Natural killer cell treated with Interleukin-12 subunit alpha and Interleukin-12 subunit beta and Interleukin-15 and Interleukin-18, amount 100 ng/mL, for 72 hours (primary cell): ENCODE measurements around the gene TPD52L2. TPM values are rescaled to one million over a fixed set of nuclear protein-coding genes. Genes with fewer than 3 reads are reported as not detected.

ENCODE experiments used
- ATAC-seq, 2 donors: fragments of 150-1000 bp; cut with Tn5 transposase in 1 of 2; sonication (Bioruptor Pico), chemical (Tn5 transposase) in 1 of 2; 2 replicates each; pipeline ENCODE4 v1.10.0; 2021
- DNase-seq: peaks from one replicate; pipeline ENCODE4 v3.0.0; 2022; ENCODE audit warnings: low spot score
- H3K27ac Mint-ChIP-seq, 2 donors: 1 replicate in 1 of 2; 2 replicates in 1 of 2; pipeline ENCODE4 v1.8.0; 2022; ENCODE audit warnings: mixed read lengths in 2 of 2, mild to moderate bottlenecking in 1 of 2, moderate library complexity in 1 of 2
- H3K27me3 Mint-ChIP-seq, 2 donors: 1 replicate in 1 of 2; 2 replicates in 1 of 2; pipeline ENCODE4 v1.8.0; 2022; ENCODE audit warnings: mixed read lengths in 2 of 2
- H3K36me3 Mint-ChIP-seq: one replicate; pipeline ENCODE4 v1.8.0; 2022; ENCODE audit warnings: mixed read lengths
- H3K4me1 Mint-ChIP-seq, 2 donors: 1 replicate in 1 of 2; 2 replicates in 1 of 2; pipeline ENCODE4 v1.8.0; 2022; ENCODE audit warnings: low read depth in 2 of 2, mixed read lengths in 2 of 2, mild to moderate bottlenecking in 1 of 2
- H3K4me3 Mint-ChIP-seq: one replicate; pipeline ENCODE4 v1.8.0; 2022; ENCODE audit warnings: mixed read lengths
- H3K9me3 Mint-ChIP-seq: 2 replicates; pipeline ENCODE4 v1.8.0; 2022; ENCODE audit warnings: mixed read lengths
- total RNA-seq, 2 donors: library from RNA; stranded (reverse); gene quantifications; one replicate each; pipeline ENCODE4 v1.2.3, GENCODE V29; 2022

The TPD52L2 gene
- total RNA-seq, 2 donors from 2014 or later: 48.8 to 60.0 TPM

DNA sequence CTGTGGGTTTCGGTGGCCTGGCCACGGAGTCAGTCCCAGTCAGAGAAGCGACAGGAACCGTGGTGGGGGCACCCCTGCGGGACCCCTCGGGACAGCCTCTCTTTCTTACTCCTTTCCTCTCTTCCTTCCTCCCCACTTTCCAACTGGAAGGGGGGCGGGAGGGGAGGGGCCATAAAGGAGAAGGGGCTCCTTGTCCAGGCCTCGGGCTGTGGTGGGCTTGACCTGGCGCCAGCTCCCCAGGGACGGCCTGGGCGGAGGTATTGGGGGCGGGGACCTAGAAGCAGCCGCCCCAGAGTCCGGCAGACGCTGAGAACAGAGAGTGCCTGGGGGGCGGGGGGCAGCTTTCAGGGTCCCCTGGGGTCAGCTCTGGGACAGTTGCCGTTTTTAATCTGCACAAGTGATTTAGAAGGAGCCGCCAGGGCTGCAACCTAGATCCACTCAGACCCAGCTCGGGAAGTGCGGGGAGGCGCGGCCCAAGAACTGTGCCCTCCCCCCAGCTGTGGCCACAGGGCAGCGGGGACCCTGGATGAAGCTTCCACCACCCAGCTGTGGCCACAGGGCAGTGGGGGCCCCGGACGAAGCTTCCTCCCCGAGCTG lies 10.2 kb upstream of the TPD52L2 start:
- ATAC-seq (no peak), DNase-seq (no peak)
- Mint-ChIP-seq H3K4me3 (no peak overlapping the region), H3K4me1 (peaks cover 21 to 23% of the 10 kb centered on the region in 2 donors), H3K27ac (no peak overlapping the region), H3K9me3 (no peaks in the 10 kb centered on the region), H3K27me3 (peaks cover 10 to 14% of the 10 kb centered on the region in 2 donors), H3K36me3 (no peaks in the 10 kb centered on the region)

DNA sequence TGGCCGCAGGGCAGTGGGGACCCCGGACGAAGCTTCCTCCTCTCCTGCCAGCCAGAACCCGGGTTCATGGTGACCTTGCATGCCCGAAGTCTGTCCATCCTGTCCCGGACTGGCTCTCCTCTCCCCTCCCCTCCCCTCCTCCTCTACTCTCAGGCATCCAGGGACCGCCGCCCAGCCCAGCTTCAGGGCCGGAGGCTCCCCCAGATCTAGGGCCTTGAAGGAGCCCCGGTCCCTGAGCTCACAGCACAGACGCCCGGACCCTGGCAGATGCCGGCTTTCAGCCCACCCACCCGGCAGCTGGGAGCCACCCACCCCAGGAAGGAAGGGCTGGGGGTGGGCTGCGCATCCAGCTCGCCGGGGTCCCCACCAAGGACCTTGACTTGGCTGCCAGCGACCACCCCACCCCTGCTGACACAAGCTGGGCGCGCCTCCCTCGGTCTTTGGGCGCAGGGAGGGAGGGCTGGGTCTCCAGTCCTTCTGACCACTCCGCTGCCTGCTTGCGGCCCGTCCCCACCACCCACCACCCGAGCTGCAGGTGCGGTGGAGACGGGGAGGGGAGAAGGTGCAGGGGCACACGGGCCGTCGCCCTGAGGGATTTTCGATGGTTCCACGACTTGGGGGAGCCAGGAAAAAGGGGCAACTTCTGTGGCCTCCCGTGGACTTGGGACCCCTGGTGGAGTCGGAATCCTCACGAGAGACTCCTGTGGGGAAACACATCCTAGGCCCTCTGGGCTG lies 9.5 kb upstream of the TPD52L2 start:
- DNase-seq: peak; percentile 34
- Mint-ChIP-seq H3K4me3 (no peak overlapping the region), H3K4me1 (peaks cover 20 to 23% of the 10 kb centered on the region in 2 donors), H3K27ac (no peak overlapping the region), H3K9me3 (no peaks in the 10 kb centered on the region), H3K27me3 (peaks cover 9 to 12% of the 10 kb centered on the region in 2 donors), H3K36me3 (no peaks in the 10 kb centered on the region)
- ATAC-seq: no peak

DNA sequence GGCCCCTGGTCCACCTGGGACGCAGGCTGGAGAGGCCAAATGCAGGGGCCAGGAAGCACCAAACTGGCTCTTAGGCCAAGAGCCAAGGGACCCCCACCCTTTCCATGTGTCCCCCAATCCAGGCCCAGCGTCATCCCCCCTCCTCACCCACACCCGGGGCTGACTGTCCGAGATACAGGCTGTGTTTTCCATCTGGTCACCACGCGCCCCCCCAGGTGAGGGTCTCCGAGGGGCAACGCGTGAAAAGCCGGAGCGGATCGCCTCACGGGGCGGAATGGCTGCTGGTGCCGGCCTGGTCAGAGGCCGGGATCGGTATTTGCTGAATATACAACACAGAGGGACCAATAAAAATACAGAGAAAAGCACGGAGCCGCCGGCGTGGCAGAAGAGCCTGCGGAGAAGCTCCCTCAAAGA lies 9.0 kb upstream of the TPD52L2 start:
- peaks cover 14 to 20% of the 10 kb centered on the region in 2 donors for H3K4me1 Mint-ChIP-seq
- no peak overlapping the region for H3K4me3 Mint-ChIP-seq
- peak; percentile 42 for DNase-seq
- H3K27me3 Mint-ChIP-seq: peaks cover 4 to 7% of the 10 kb centered on the region in 2 donors
- no peak for ATAC-seq
- no peaks in the 10 kb centered on the region for H3K36me3 Mint-ChIP-seq
- H3K9me3 Mint-ChIP-seq: no peaks in the 10 kb centered on the region
- no peak overlapping the region for H3K27ac Mint-ChIP-seq

- Mint-ChIP-seq H3K4me1 (peaks cover 10 to 13% of the 10 kb centered on the region in 2 donors), H3K9me3 (no peaks in the 10 kb centered on the region)
Measured at GRCh38 chr20:63857764-63858392, 7.2 kb upstream of the TPD52L2 start.

GRCh38 chr20:63858393-63859165 lies 6.5 kb upstream of the TPD52L2 start:
- H3K9me3 Mint-ChIP-seq: no peaks in the 10 kb centered on the region
- DNase-seq: no peak
- peak overlapping the region in 1 of 2 donors; percentile 31 for H3K27ac Mint-ChIP-seq
- H3K27me3 Mint-ChIP-seq: no peaks in the 10 kb centered on the region
- peaks cover 16 to 19% of the 10 kb centered on the region in 2 donors for H3K4me1 Mint-ChIP-seq
- ATAC-seq: no peak
- H3K36me3 Mint-ChIP-seq: no peaks in the 10 kb centered on the region
- H3K4me3 Mint-ChIP-seq: no peak overlapping the region

More at GRCh38 chr20:63857764-63858392, 7.2 kb upstream of the TPD52L2 start:
- peak overlapping the region in 1 of 2 donors; percentile 31 for H3K27ac Mint-ChIP-seq
- ATAC-seq: no peak
- no peaks in the 10 kb centered on the region for H3K27me3 Mint-ChIP-seq
- no peaks in the 10 kb centered on the region for H3K36me3 Mint-ChIP-seq
- no peak overlapping the region for H3K4me3 Mint-ChIP-seq
- DNase-seq: no peak

- Mint-ChIP-seq H3K9me3 (no peaks in the 10 kb centered on the region), H3K27ac (no peak overlapping the region), H3K27me3 (no peaks in the 10 kb centered on the region), H3K4me3 (no peak overlapping the region), H3K36me3 (no peaks in the 10 kb centered on the region), H3K4me1 (peaks cover 23 to 24% of the 10 kb centered on the region in 2 donors)
- ATAC-seq (no peak), DNase-seq (no peak)
Measured at GRCh38 chr20:63859166-63859699, 5.8 kb upstream of the TPD52L2 start.

GRCh38 chr20:63860325-63861051 lies 4.6 kb upstream of the TPD52L2 start:
- no peaks in the 10 kb centered on the region for H3K36me3 Mint-ChIP-seq
- peak overlapping the region in 1 of 2 donors; percentile 46 for H3K27ac Mint-ChIP-seq
- ATAC-seq: no peak
- peaks cover 24% of the 10 kb centered on the region in 2 donors for H3K4me1 Mint-ChIP-seq
- no peak for DNase-seq
- H3K27me3 Mint-ChIP-seq: no peaks in the 10 kb centered on the region
- H3K9me3 Mint-ChIP-seq: no peaks in the 10 kb centered on the region
- no peak overlapping the region for H3K4me3 Mint-ChIP-seq

- Mint-ChIP-seq H3K9me3 (no peaks in the 10 kb centered on the region), H3K4me1 (peaks cover 27 to 32% of the 10 kb centered on the region in 2 donors), H3K4me3 (no peak within 1 kb of the TSS), H3K27ac (peak within 1 kb of the TSS in 1 of 2 donors; percentile 46), H3K36me3 (no peaks in the 10 kb centered on the region), H3K27me3 (no peaks in the 10 kb centered on the region)
- DNase-seq (peak; percentile 56), ATAC-seq (no peak)
Measured at GRCh38 chr20:63861365-63861934, 3.6 kb upstream of the TPD52L2 start, which contains the start of gene ABHD16B. ABHD16B (plus strand) TSS chr20:63861498; CDS start chr20:63861541, 43 bp downstream.

DNA sequence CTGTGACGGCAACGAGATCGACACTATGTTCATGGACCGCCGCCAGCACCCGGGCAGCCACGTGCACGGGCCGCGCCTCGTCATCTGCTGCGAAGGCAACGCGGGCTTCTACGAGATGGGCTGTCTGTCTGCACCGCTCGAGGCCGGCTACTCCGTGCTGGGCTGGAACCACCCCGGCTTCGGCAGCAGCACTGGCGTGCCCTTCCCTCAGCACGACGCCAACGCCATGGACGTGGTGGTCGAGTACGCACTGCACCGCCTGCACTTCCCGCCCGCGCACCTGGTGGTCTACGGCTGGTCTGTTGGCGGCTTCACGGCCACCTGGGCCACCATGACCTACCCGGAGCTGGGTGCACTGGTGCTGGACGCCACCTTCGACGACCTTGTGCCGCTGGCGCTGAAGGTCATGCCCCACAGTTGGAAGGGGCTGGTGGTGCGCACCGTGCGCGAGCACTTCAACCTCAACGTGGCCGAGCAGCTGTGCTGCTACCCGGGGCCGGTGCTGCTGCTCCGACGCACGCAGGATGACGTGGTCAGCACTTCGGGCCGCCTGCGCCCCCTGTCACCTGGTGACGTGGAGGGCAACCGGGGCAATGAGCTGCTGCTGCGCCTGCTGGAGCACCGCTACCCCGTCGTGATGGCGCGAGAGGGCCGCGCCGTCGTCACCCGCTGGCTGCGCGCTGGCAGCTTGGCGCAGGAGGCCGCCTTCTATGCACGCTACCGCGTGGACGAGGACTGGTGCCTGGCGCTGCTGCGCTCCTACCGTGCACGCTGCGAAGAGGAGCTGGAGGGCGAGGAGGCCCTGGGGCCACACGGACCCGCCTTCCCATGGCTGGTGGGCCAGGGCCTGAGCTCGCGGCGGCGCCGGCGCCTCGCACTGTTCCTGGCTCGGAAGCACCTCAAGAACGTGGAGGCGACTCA lies 2.8 kb upstream of the TPD52L2 start:
- Mint-ChIP-seq H3K9me3 (no peaks in the 10 kb centered on the region), H3K4me1 (peaks cover 27 to 32% of the 10 kb centered on the region in 2 donors), H3K36me3 (no peaks in the 10 kb centered on the region), H3K27me3 (no peaks in the 10 kb centered on the region), H3K4me3 (no peak overlapping the region), H3K27ac (no peak overlapping the region)
- DNase-seq (peak; percentile 57), ATAC-seq (no peak)

- DNase-seq (peak; percentile 5), ATAC-seq (no peak)
- Mint-ChIP-seq H3K36me3 (no peaks in the 10 kb centered on the region), H3K4me1 (peaks cover 24 to 29% of the 10 kb centered on the region in 2 donors), H3K27ac (peak overlapping the region; percentile 92 to 94), H3K4me3 (peak overlapping the region; percentile 94), H3K9me3 (no peaks in the 10 kb centered on the region), H3K27me3 (no peaks in the 10 kb centered on the region)
Measured at GRCh38 chr20:63863021-63863797, 1.9 kb upstream of the TPD52L2 start.

- Mint-ChIP-seq H3K27ac (peak overlapping the region; percentile 92 to 94), H3K9me3 (no peaks in the 10 kb centered on the region), H3K4me1 (peaks cover 19 to 22% of the 10 kb centered on the region in 2 donors), H3K36me3 (no peaks in the 10 kb centered on the region), H3K4me3 (peak overlapping the region; percentile 94), H3K27me3 (no peaks in the 10 kb centered on the region)
- peak; percentile 90 for DNase-seq
- peak; percentile 86 to 87 for ATAC-seq
Measured at GRCh38 chr20:63863798-63864544, 1.1 kb upstream of the TPD52L2 start.
